ENCODE results near the gene PKNOX1.
"Not testable (repeated sequence)": the region's sequence is repeated elsewhere in the genome, so short reads cannot be mapped to it uniquely, and the experiment has no call there.

PKNOX1 gene

GRCh38 chr21:43021756-43022600 lies 47.6 kb downstream of the PKNOX1 start:
- no peak for DNase-seq

DNA sequence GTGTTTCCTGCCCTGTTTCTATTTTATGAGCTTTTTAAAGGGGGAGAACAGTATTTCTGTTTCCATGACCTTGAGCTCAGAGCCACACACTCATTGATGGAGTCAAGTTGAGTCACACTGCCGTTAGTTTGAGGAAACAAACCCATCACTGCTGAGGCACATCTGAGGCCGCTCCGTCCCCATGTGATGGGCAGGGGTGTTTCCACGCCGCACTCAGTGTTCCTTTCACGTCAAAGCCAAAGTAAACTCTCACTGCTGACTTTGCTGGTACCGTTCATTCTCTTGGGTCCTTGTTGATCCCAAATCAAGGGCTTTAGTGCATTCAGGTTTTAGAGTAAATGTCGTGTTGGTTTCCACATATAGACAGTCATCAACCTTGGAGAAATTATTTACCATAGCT lies 48.8 kb downstream of the PKNOX1 start:
- DNase-seq: no peak

- DNase-seq: no peak
These were observed 50.2 kb downstream of the PKNOX1 start for GRCh38 chr21:43024439-43025136.

DNA sequence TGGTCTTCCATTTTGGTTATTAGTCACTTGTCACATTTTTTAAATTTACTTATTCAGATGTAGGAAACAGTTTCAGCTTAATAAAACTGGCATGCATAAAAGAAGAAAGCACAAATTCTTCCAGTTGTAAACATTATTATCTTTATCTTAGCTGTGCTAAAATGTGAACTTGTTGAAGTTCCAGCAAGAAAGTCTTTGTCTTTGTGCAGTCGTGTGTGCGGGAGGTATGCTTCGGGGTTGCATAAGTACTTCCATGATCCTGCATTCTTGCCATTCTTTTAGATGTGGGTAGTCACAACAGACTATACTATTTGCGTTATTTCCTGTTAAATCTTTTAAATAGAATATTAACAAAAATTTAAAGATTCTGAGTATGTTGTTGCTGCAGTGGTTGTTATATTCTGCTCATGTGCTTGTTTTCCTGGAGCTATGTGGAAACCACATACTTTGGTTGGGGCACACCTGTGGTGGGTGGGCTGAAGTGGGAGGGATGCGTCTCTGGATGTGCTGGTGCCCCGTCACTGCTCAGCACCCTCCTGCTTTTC lies 51.3 kb downstream of the PKNOX1 start:
- DNase-seq: no peak

DNA sequence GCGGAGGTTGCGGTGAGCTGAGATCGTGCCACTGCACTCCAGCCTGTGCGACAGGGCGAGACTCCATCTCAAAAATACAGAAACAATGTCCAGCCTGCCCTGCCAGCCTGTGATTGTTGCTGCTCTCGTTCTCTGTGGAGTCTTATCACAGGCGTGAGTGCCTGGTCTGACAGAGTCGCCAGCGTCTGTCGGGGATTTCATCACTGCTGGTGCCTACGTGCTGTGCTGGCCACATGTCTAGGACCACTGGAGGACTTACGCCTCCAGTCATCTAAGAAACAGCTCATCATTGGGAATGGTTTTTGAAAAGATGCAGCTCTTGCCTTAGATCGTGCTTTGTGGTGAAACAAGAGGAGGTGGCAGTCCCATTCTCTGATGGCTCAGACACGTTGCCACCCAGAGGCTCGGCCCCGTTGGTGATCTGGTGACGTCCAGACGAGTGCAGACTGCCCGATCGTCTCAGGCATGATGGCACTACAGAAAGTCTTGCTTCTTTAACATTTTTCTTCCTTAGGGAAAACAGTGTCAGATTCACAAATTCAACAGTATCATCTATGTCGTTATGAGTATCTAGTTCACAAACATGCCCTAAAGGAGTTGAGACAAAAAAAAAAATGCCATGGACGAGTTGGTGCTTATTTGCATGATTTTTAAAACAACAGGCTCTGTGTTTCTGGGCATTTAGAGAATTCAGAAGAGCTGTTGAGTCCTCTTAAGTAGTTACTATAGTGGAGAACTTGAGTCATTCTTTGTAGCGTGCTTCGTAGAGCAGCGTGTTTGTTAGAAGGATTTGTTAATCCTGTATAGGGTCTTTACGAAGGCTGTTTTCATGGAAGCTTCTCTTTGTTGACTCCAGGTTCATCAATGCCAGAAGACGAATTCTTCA lies 53.7 kb downstream of the PKNOX1 start:
- no peak for DNase-seq

GRCh38 chr21:43029785-43030184 lies 55.4 kb downstream of the PKNOX1 start:
- DNase-seq: no peak

- DNase-seq: no peak
These were observed 56.8 kb downstream of the PKNOX1 start for GRCh38 chr21:43031121-43031619.

- DNase-seq: no peak
These were observed 59.7 kb downstream of the PKNOX1 start for GRCh38 chr21:43034101-43034500.

GRCh38 chr21:43034826-43035225 lies 60.5 kb downstream of the PKNOX1 start:
- no peak for DNase-seq

DNA sequence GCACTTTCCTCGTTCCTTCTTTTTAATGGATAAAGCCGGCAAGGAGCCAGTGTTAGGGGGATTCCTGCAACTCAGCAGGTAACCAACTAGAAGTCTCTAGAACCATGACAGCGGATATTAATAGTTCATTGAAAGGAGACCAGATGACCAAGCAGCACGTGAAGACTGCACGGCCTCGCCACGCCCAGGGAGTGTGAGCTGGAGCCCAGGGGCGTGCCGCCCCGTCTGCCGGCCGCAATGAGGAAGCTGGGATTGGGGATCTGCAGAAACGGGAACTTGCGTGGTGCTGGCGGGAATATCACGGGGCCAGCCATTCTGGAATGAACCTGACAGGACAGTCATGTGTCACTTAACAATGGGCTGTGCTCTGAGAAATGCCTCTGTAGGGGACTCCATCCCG lies 62.5 kb downstream of the PKNOX1 start:
- DNase-seq: not testable (repeated sequence)

- DNase-seq: not testable (repeated sequence)
These were observed 63.7 kb downstream of the PKNOX1 start for GRCh38 chr21:43037918-43038658.

GRCh38 chr21:43038659-43039044 lies 64.3 kb downstream of the PKNOX1 start:
- not testable (repeated sequence) for DNase-seq

DNA sequence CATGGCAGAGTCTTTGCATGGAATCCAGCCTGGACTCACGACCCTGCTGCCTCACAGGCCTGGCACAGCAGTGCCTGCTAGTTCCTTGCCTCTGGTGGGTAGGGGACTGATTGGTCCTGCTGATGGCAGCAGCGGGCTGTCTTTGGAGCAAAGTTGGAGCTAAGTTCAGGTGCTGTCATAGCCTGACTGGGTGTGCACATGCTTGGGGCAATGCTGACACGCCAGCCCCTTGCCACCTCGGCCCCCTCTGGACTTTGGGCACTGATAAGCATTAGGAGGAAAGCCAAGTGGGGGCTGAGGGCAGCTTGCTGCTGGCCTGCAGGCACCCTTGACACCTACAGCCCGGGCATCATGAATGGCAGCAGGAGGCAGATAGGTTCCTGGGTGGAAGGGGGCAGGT lies 67.8 kb downstream of the PKNOX1 start:
- not testable (repeated sequence) for DNase-seq

GRCh38 chr21:43043291-43043690 lies 68.9 kb downstream of the PKNOX1 start:
- not testable (repeated sequence) for DNase-seq

- not testable (repeated sequence) for DNase-seq
These were observed 70.2 kb downstream of the PKNOX1 start for GRCh38 chr21:43044547-43044946.

GRCh38 chr21:43045165-43045875 lies 71.0 kb downstream of the PKNOX1 start:
- DNase-seq: not testable (repeated sequence)

DNA sequence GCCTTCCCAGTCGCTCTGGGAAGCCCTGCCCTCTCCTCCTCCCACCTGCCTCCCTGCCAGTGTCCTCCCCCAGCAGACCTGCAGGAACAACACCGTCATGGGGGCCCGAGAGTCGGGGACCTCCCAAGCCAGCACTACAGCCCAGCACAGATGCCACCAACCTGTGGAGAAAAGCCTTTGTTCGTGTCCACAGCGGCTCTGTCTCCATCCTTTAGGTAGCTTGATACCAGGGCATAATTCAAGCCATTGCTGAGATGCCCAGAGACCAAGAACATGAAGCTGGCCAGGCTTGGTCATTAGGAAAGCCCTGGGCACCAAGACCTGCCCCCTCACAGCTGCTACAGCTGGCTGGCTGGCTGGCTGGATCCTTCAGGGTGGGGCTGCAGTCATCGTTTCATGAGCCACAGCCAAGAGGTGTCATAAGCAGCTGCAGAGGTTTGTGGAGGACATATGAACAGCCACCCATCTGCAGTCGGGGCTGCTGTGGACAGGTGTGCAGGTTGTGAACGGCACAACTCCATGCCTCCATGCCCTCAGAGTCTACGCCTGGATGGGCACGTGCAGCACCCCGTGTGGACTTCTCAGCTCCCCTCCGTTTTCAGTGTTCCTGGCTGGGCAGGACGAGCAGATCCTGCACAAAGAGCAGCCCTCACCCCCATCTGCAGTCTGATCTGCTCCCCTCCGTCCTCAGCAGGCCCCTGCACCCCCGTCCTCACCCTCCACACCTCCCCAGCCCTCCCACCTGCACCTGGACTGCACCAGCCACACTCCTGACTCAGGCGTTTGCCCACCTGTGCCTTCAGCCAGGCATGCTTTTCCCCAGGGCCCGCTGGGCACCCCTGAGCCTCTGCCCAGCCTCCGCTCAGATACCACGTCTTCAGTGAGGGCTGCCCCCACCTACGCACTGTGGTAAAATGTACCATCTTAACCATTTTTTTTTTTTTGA lies 71.8 kb downstream of the PKNOX1 start:
- not testable (repeated sequence) for DNase-seq

- not testable (repeated sequence) for DNase-seq
These were observed 78.8 kb downstream of the PKNOX1 start for GRCh38 chr21:43053112-43053511.

DNA sequence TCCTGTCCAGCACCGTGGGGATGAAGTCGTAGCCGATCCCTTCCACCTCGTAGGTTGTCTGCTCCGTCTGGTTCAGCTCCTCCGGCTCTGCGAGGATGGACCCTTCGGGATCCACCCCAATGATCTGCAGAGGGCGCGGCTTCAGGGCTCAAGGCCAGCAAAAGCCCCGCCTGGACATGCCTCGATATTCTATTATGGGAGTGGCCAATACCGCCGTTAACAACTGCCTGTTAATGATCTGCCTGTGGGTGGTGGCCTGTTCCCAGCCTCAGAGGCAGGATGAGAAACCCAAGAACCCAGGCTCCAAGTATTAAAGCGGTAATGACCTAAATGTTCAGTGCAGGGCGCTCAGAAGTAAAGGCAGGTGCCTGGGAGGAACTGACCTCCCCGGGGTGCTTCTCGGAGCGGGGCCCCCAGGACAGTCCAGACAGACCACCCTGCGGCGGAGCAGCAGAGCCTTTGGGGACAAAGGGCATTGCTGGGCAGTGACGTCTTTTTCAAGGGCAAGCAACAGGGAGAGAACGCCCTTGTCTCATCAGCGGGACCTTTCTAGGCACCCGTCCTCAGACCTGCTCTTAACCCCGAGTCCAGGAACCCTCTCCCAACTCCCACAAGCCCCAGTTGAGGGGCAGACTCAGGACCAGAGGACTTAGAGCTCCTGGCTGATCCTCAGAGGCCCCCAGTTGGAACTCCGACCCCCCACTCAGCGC lies 88.7 kb downstream of the PKNOX1 start:
- DNase-seq: not testable (repeated sequence)

Measured in stimulated activated CD4-positive, alpha-beta T cell treated with anti-CD3 and anti-CD28 coated beads, Interleukin-12 subunit alpha, Interleukin-12 subunit beta, amount 100 ng/mL, for 4 hours (primary cell).